ENCODE data around the gene FNDC8. TPM values are rescaled to one million over a fixed set of nuclear protein-coding genes. Genes with fewer than 3 reads are reported as not detected.

Gene FNDC8
- total RNA-seq, 1 experiment from 2014 or later = not detected

DNA sequence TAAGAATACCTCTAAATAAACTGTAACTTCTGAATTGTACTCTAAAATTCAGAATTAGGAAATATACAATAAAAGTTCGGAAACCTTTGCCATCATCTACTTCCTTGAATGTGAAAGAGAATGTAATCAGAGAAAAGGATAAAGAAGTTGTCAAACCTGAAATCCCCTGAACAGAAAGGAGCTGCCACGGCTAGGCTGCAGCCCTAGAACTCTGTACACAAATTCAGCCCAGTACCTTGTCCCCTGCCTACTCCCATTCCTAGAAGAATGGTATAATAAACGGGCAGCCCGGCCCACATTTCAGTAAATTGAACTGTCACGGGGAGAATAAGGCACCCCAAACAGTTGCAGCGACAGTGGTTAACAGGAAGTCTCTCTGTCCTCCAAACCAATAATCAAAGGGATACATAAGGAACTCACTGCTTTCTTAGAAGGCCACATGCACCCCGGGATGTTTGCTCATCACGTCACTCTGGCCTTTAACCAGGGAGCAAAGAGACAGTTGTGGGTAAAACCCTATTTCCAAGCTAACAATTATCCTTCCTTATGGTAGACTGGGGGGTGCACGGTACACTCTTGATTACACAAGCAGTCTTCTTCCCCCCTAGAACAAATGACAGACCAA lies 33.6 kb upstream of the FNDC8 start (continued):
- TF ChIP-seq, protein P1, sequence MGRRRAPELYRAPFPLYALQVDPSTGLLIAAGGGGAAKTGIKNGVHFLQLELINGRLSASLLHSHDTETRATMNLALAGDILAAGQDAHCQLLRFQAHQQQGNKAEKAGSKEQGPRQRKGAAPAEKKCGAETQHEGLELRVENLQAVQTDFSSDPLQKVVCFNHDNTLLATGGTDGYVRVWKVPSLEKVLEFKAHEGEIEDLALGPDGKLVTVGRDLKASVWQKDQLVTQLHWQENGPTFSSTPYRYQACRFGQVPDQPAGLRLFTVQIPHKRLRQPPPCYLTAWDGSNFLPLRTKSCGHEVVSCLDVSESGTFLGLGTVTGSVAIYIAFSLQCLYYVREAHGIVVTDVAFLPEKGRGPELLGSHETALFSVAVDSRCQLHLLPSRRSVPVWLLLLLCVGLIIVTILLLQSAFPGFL (CRISPR knock-in tag; IDR thresholded peaks at IDR 0.05; ENCODE audit: borderline replicate concordance) = no peak
- TF ChIP-seq KAT7 (CRISPR knock-in tag; IDR thresholded peaks at IDR 0.05; ENCODE audit: borderline replicate concordance) = no peak

DNA sequence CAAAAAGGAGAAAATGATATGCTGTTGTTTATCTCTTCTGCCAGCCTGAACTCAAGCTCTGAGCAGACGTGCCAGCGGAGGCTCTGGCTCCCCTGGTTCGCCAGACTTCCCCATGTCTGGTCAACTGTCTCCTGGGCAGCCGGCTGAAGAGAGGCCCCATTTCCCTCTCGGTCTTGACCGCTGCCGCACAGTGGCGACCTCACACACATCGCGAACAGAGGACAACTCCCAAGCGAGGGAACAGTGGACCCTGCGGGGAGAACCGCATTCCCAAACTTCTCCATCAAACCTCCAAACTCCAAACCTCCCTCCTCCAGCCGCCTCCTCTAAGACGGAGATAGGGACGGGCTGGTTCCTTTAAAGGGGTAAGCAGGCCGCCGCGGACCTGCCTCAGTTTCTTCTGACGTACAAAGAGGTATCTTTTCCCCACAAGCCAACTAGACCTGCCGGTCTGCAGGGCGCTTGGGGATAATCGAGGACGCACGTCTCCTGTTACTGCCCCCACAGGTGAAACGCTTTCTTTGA lies 33.0 kb upstream of the FNDC8 start:
- POLR2A ChIA-PET = no interaction called here
- CTCF ChIA-PET = no interaction called here
- H3K27ac Mint-ChIP-seq = peak overlapping the region; percentile 78

More for the DNA sequence above, 33.0 kb upstream of the FNDC8 start:
- Mint-ChIP-seq H3K36me3 (no peaks in the 10 kb centered on the region), H3K27me3 (ENCODE audit: low read depth) (peaks cover 4% of the 10 kb centered on the region), H3K4me1 (peaks cover 48% of the 10 kb centered on the region), H3K9me3 (no peaks in the 10 kb centered on the region), H3K4me3 (peak overlapping the region; percentile 87)
- TF ChIP-seq JUN (CRISPR knock-in tag; IDR thresholded peaks at IDR 0.05) (no peak), ZNF263 (CRISPR knock-in tag; IDR thresholded peaks at IDR 0.05; ENCODE audit: low read depth) (no peak), TP53 (CRISPR knock-in tag; IDR thresholded peaks at IDR 0.05) (no peak), MYBL2 (CRISPR knock-in tag; IDR thresholded peaks at IDR 0.05) (no peak), KAT7 (CRISPR knock-in tag; IDR thresholded peaks at IDR 0.05; ENCODE audit: borderline replicate concordance) (no peak), ZBTB21 (CRISPR knock-in tag; IDR thresholded peaks at IDR 0.05; ENCODE audit: borderline replicate concordance) (no peak), ATF1 (CRISPR knock-in tag; IDR thresholded peaks at IDR 0.05) (no peak), ZNF423 (CRISPR knock-in tag; IDR thresholded peaks at IDR 0.05) (no peak), FOXP1 (CRISPR knock-in tag; IDR thresholded peaks at IDR 0.05; ENCODE audit: borderline replicate concordance) (no peak), SP1 (CRISPR knock-in tag; conservative IDR thresholded peaks at IDR 0.05) (no peak)
- TF ChIP-seq, protein P2, sequence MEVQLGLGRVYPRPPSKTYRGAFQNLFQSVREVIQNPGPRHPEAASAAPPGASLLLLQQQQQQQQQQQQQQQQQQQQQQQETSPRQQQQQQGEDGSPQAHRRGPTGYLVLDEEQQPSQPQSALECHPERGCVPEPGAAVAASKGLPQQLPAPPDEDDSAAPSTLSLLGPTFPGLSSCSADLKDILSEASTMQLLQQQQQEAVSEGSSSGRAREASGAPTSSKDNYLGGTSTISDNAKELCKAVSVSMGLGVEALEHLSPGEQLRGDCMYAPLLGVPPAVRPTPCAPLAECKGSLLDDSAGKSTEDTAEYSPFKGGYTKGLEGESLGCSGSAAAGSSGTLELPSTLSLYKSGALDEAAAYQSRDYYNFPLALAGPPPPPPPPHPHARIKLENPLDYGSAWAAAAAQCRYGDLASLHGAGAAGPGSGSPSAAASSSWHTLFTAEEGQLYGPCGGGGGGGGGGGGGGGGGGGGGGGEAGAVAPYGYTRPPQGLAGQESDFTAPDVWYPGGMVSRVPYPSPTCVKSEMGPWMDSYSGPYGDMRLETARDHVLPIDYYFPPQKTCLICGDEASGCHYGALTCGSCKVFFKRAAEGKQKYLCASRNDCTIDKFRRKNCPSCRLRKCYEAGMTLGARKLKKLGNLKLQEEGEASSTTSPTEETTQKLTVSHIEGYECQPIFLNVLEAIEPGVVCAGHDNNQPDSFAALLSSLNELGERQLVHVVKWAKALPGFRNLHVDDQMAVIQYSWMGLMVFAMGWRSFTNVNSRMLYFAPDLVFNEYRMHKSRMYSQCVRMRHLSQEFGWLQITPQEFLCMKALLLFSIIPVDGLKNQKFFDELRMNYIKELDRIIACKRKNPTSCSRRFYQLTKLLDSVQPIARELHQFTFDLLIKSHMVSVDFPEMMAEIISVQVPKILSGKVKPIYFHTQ (CRISPR knock-in tag; IDR thresholded peaks at IDR 0.05) = no peak
- TF ChIP-seq, protein P3, sequence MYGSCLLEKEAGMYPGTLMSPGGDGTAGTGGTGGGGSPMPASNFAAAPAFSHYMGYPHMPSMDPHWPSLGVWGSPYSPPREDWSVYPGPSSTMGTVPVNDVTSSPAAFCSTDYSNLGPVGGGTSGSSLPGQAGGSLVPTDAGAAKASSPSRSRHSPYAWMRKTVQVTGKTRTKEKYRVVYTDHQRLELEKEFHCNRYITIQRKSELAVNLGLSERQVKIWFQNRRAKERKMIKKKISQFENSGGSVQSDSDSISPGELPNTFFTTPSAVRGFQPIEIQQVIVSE (CRISPR knock-in tag; IDR thresholded peaks at IDR 0.05; ENCODE audit: borderline replicate concordance) = no peak
- TF ChIP-seq, protein P4, sequence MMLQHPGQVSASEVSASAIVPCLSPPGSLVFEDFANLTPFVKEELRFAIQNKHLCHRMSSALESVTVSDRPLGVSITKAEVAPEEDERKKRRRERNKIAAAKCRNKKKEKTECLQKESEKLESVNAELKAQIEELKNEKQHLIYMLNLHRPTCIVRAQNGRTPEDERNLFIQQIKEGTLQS (CRISPR knock-in tag; conservative IDR thresholded peaks at IDR 0.05) = no peak
- TF ChIP-seq, protein P5, sequence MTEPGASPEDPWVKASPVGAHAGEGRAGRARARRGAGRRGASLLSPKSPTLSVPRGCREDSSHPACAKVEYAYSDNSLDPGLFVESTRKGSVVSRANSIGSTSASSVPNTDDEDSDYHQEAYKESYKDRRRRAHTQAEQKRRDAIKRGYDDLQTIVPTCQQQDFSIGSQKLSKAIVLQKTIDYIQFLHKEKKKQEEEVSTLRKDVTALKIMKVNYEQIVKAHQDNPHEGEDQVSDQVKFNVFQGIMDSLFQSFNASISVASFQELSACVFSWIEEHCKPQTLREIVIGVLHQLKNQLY (CRISPR knock-in tag; IDR thresholded peaks at IDR 0.05) = no peak
- TF ChIP-seq, protein P6, sequence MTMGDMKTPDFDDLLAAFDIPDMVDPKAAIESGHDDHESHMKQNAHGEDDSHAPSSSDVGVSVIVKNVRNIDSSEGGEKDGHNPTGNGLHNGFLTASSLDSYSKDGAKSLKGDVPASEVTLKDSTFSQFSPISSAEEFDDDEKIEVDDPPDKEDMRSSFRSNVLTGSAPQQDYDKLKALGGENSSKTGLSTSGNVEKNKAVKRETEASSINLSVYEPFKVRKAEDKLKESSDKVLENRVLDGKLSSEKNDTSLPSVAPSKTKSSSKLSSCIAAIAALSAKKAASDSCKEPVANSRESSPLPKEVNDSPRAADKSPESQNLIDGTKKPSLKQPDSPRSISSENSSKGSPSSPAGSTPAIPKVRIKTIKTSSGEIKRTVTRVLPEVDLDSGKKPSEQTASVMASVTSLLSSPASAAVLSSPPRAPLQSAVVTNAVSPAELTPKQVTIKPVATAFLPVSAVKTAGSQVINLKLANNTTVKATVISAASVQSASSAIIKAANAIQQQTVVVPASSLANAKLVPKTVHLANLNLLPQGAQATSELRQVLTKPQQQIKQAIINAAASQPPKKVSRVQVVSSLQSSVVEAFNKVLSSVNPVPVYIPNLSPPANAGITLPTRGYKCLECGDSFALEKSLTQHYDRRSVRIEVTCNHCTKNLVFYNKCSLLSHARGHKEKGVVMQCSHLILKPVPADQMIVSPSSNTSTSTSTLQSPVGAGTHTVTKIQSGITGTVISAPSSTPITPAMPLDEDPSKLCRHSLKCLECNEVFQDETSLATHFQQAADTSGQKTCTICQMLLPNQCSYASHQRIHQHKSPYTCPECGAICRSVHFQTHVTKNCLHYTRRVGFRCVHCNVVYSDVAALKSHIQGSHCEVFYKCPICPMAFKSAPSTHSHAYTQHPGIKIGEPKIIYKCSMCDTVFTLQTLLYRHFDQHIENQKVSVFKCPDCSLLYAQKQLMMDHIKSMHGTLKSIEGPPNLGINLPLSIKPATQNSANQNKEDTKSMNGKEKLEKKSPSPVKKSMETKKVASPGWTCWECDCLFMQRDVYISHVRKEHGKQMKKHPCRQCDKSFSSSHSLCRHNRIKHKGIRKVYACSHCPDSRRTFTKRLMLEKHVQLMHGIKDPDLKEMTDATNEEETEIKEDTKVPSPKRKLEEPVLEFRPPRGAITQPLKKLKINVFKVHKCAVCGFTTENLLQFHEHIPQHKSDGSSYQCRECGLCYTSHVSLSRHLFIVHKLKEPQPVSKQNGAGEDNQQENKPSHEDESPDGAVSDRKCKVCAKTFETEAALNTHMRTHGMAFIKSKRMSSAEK (CRISPR knock-in tag; IDR thresholded peaks at IDR 0.05; ENCODE audit: borderline replicate concordance) = no peak
- peak; percentile 12 for ATAC-seq
- peak; percentile 50 for DNase-seq (ENCODE audit: low spot score)
